NCI-H226 (cell line): Measurements from ENCODE around the gene GHDC.

Experiments used
- DNase-seq: peaks from one replicate; pipeline ENCODE4 v3.0.0-alpha.2; 2015

GHDC gene

GRCh38 chr17:42182927-42183734 lies 11.2 kb downstream of the GHDC start:
- DNase-seq: peak; percentile 63

GRCh38 chr17:42181851-42182207 lies 12.5 kb downstream of the GHDC start:
- no peak for DNase-seq

GRCh38 chr17:42180922-42181850 lies 13.1 kb downstream of the GHDC start, which contains the start of gene KCNH4:
Gene KCNH4, minus strand, starts transcription at chr17:42181142. Its CDS starts 197 bp downstream, at chr17:42180945.
- DNase-seq: peak; percentile 68

DNA sequence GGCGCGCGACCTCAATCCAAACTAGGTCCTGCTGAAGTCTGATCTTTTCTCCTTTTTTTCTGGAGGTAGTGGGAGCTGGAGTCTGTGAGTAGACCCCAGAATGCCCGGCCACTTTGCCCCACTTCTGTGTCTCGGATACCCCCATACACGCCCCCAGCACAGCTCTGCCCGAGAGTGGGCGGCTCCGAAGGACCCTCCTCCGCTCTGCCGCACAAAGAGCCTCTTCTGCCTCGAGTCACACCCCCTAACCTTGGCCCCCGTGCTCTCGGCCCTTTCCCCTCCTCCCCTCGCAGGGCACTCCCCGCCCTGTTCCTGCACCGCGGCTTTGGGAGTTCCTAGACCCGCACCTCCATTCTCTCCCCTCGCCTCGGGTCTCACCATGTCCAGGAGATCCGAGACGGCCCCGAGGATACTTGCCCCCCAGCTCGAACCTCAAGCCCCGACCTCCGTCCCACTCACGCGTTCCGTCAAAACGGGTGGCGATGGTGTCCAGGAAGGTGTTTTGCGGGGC lies 13.8 kb downstream of the GHDC start:
- DNase-seq: no peak

- DNase-seq: peak; percentile 39
Observed at GRCh38 chr17:42179911-42180410, 14.3 kb downstream of the GHDC start.

- DNase-seq: no peak
Observed at GRCh38 chr17:42179335-42179734, 15.0 kb downstream of the GHDC start.

- no peak for DNase-seq
Observed at GRCh38 chr17:42178817-42179216, 15.5 kb downstream of the GHDC start.

DNA sequence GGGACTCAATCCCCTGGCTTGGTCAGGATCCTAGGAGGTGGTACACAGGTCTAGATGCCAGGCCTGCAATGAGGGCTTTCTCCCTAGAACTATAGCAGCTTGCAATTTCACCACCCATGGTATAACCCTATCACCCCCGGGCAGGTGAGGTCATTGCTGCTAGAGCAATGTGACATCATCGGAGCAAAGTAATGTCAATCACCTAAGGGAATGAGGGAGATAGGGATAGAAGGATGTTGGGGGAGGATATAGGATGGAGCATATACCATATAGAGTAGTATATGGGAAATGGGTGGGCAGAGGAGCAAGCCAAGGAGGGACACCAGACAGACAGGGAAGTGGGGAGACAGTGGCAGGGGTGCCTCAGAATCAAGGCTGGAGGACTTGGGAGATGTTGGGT lies 16.6 kb downstream of the GHDC start:
- no peak for DNase-seq

GRCh38 chr17:42174126-42174783 lies 20.0 kb downstream of the GHDC start:
- DNase-seq: no peak

DNA sequence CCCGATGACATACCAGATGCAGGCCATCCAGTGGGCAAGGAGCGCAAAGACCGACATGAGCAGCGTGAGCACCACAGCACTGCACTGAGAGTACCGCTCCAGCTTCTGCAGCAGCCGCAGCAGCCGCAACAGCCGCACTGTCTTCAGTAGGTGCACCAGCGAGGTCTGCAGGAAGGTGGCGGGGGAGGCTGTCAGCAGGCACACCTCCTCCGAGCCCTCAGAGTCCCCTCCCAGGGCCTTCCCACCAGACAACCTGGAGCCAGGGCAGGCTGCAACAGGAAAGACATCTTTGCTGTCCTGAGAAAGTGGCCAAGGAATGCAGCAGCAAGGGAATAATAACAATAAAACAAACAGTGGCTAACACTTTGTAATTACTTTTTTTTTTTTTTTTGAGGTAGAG lies 22.5 kb downstream of the GHDC start:
- DNase-seq: no peak

- no peak for DNase-seq
Observed at GRCh38 chr17:42169351-42169750, 24.9 kb downstream of the GHDC start.

DNA sequence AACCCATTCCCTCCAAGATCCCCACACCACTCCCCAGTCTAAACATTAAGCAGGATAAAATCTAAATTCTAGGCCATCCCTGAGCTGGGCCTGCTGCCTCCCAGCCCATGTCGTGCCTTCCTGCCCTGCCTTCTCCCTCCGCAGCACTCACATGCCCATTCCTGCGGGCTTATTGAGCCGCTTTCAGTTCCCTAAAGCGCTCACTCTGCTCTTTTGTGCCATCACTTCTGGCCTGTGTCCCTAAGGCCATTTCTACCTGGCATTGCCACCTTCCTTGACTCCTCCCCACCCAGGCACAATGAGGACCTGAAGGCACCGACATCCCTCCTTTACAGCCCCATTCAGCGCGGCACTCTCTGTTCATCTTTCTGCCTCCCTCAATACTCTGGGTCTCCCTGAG lies 26.5 kb downstream of the GHDC start:
- DNase-seq: no peak

DNA sequence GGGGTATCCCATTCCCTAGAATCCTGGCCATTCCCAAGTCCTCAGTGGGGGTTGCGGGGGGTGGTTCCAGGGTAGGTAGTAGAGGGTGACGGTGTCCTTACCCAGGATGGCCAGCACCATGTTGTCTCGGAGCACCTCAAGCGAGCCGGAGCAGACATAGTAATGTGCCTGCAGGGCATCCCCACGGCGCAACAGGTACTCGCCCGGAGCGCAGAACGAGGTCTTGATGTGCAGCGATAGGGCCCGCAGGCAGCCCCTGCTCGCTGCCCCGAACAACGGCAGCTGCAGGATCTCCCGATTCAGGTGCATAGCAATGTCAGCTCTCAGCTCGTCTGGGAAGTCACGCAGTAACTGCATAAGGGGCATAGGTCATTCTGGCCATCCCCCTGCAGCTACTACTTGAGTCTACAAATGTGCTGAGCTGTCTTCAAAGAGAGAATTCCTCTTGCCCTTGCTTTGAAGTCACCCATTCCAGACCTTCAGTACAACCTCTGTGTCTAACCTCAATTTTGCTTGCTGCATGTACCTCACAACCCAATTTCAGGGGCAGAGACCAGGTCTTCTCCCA lies 28.0 kb downstream of the GHDC start:
- no peak for DNase-seq

DNA sequence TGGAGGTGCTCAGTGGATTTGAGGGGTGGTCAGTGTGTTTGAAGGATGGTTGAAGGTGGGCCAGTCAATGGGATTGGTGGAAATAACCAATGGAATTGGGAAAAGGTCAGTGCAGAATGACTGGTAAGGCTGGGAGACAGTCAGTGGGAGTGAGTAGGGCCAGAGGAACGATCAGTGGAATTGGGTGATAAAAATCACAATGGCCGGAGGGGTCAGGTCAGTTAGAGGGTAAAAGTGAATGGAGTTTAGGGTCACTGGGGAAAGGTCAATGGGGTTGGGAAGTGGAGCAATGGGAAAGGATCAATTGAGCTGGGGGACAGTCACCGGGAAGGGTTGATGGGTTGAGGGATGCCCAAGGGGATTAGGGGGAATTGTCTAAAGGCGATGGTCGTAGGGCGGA lies 28.5 kb downstream of the GHDC start:
- no peak for DNase-seq

- DNase-seq: no peak
Observed at GRCh38 chr17:42163696-42164407, 30.4 kb downstream of the GHDC start.

DNA sequence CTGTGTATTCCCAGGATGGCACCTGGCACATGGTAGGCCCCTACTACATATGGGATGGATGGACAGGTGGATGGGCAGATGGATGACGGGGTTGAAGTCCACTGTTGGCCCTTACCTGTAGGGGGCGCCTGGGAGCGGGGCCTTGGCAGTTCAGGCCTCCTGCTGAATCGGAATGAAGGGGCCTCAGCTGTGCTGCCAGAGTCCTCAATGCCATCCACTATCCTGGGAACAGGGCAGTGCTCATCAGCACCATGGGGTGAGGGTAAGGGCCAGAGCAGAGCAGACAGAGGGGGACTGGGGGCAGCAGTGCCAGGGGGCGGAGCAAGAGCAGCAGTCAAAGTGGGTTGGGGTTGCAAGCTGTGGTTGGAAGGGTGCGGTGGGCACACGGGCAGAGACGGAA lies 31.2 kb downstream of the GHDC start:
- DNase-seq: no peak

DNA sequence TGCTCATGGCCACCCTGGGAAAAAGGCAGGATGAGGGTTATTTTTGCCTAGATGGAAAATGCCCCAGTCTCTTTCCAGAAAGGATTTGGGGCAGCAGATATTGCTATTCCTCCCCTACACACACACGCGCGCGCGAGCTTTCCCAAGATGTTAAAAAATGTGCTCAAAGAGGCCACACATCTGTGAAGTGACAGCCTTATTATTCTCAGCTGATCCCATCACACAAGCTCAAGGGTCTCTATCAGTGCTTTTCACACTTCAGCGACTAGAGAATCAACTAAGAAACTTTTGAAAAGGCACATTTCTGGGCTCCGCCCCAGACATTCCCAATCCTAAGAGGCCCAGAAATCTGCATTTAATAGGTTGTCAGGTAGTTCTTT lies 33.8 kb downstream of the GHDC start:
- no peak for DNase-seq

DNA sequence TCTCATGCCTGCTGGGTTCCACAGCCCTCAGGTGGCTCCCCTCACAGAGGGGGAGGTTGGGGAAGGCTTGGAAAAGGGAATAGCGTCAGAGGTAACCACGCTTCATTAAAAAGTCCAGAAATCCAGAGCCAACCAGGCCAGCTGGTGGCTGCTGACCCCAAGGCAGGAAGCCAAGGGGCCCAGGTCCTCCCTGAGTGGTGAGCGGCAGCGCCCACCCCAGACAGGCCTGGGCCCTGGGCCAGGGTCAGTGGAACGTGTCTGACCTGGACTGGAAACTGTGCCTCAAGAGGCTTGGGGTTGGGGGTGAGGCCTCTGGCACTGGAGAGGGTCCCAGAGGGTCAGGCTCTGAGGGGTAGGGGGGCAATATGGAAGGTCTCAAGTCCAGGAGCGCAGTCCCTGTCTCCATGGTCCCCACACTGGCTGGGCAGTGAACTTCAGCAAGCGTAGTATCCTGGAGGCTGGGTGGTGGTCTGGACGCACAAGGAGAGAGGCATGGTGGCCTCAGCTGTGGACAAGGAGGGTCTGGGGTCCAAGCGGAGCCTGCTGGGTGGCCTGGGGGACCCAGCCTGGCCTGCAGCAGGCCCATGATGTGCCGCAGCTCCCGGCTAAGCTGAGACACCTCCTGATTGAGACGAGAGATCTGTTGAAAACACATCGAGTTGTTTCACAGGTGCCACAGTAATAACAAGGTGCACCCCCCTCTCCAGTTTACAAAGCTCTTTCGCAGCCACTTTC lies 34.3 kb downstream of the GHDC start:
- no peak for DNase-seq

GRCh38 chr17:42155614-42156045 lies 38.7 kb downstream of the GHDC start:
- no peak for DNase-seq

GRCh38 chr17:42153919-42154742 lies 40.2 kb downstream of the GHDC start:
- no peak for DNase-seq
